ENCODE data around the gene SFT2D2.
A peak's percentile ranks its signal among the peaks of the same experiment; 100 is the strongest.

SFT2D2 gene

DNA sequence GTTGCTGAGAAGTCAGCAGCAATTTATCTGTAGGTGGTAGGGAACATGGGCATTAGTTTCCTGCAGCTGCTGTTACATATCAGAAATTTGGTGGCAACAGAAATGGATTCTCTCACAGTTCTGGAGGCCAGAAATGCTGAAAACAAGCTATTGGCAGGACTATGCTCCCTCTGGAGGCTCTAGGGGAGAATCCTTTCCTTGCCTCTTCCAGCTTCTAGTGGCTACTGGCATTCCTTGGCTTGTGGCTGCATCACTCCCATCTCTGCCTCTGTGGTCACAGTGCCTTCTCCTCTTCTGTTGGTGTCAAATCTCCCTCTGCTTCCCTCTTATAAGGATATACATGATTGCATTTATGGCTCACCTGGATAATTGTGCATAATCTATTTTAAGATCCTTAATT, 2.5 kb upstream of the SFT2D2 start:
- no peak for DNase-seq (ENCODE audit: low read depth)
- TF ChIP-seq CTCF (conservative IDR thresholded peaks at IDR 0.05; ENCODE audit: low read depth, low read length): no peak
- no peak overlapping the region for H3K4me3 ChIP-seq (ENCODE audit: low read depth, low read length)

- no peak for TF ChIP-seq CTCF (conservative IDR thresholded peaks at IDR 0.05; ENCODE audit: low read depth, low read length)
- no peak for DNase-seq (ENCODE audit: low read depth)
- no peak overlapping the region for H3K4me3 ChIP-seq (ENCODE audit: low read depth, low read length)
Observed at GRCh38 chr1:168223681-168224540, 1.9 kb upstream of the SFT2D2 start.

DNA sequence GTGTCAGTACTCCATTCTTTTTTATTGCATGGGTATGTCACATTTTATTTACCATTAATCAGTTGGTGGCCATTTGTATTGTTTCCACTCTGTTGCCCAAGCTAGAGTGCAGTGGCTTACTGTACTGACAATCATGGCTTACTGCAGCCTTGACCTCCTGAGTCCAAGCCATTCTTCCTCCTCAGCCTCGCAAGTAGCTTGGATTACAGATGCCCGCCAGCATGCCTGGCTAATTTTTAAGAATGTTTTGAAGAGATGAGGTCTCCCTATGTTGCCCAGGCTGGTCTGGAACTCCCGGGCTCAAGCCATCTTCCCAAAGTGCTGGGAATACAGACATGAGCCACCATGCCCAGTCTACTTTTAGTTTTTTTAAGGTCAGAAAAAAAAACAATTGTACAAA, 813 bp upstream of the SFT2D2 start:
- TF ChIP-seq CTCF (conservative IDR thresholded peaks at IDR 0.05; ENCODE audit: low read depth, low read length): no peak
- no peak for DNase-seq (ENCODE audit: low read depth)
- H3K4me3 ChIP-seq (ENCODE audit: low read depth, low read length): no peak overlapping the region

DNA sequence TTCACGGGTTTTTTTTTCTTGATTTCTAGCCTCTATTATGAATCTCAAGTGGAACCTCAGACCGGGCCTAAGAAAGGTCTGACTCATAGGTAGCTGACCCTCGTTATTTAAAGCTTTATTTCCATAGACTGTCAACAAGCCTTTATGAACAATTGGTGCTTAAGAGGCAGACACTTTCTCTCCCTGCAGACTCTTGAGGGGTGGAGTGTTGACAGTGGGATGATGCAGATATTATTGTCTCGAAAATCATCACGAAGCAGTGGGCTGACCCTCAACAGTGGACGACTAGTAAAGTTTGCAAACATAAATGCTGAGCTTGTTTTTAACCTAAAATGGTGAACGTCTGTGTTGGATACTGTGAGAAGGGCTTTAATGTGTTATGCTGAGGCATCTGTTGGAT, 1.8 kb downstream of the SFT2D2 start:
- H3K4me3 ChIP-seq (ENCODE audit: low read depth, low read length): no peak overlapping the region
- no peak for TF ChIP-seq CTCF (conservative IDR thresholded peaks at IDR 0.05; ENCODE audit: low read depth, low read length)
- peak; percentile 42 for DNase-seq (ENCODE audit: low read depth)

DNA sequence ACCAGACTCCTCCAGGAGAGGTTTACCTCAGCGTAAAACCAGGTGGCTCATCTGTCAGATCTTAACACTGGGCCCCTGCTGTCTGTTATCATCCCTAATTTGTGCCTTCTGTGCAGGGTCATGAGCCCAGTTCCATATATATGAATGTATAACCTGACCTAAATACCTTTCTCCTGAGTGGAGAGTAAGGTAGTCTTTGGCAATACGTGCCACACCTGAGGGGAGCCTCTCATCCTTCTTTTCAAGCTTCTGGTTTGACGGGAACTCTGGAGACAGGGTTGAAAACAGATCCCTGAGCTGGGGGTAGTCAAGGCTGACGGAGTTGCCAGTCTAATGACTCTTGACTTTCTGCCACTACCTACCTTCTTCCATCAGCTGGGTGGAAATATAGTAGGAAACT, 4.1 kb downstream of the SFT2D2 start:
- no peak overlapping the region for H3K4me3 ChIP-seq (ENCODE audit: low read depth, low read length)
- DNase-seq (ENCODE audit: low read depth): no peak
- TF ChIP-seq CTCF (conservative IDR thresholded peaks at IDR 0.05; ENCODE audit: low read depth, low read length): no peak

DNA sequence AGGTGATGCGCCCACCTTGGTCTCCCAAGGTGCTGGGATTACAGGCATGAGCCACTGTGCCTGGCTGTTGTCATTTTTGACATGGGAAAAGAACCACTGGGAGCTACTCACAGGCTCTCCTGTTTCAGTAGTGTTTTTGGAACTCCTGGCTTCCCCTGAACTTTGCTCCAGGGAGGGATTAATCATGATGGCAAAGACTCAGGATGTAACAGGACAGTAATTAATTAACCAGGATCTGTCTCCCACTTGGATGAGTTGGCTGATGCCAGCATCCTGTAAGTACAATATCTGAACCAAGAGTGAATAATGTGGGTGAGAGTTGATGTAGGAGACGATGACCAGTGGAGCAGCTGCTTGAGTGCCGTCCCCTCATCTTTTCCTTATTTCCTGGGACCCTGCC, 4.9 kb downstream of the SFT2D2 start:
- no peak for DNase-seq (ENCODE audit: low read depth)
- H3K4me3 ChIP-seq (ENCODE audit: low read depth, low read length): no peak overlapping the region
- no peak for TF ChIP-seq CTCF (conservative IDR thresholded peaks at IDR 0.05; ENCODE audit: low read depth, low read length)

Data from choroid plexus epithelial cell (primary cell).